ENCODE data around the gene SETD7. TPM values are rescaled to one million over a fixed set of nuclear protein-coding genes. Genes with fewer than 3 reads are reported as not detected.

Gene SETD7
- total RNA-seq, 1 experiment from 2014 or later: 59.4 TPM

GRCh38 chr4:139584013-139584412 is 28.0 kb upstream of the SETD7 start:
- Histone ChIP-seq H3K9me3 (ENCODE audit: low read length) (no peaks in the 10 kb centered on the region), H3K4me2 (ENCODE audit: low read depth, low read length, poor library complexity, severe bottlenecking) (no peak overlapping the region), H3K36me3 (ENCODE audit: insufficient read depth, low read length) (no peaks in the 10 kb centered on the region), H3K79me2 (ENCODE audit: low read length) (no peaks in the 10 kb centered on the region), H3K4me1 (ENCODE audit: low read length) (peaks cover 5% of the 10 kb centered on the region), H3K27ac (ENCODE audit: low read length) (no peak overlapping the region), H3K9ac (ENCODE audit: low read length) (no peak overlapping the region), H3K27me3 (ENCODE audit: low read length) (no peaks in the 10 kb centered on the region), H4K20me1 (ENCODE audit: insufficient read depth, low read depth, low read length) (no peaks in the 10 kb centered on the region), H3K4me3 (ENCODE audit: low read length) (no peak overlapping the region), H3K9me2 (replicated peaks; ENCODE audit: insufficient read depth, low read length) (no peaks in the 10 kb centered on the region), H2AFZ (ENCODE audit: low read length) (no peak overlapping the region)
- DNase-seq: no peak

GRCh38 chr4:139582044-139582443 is 26.0 kb upstream of the SETD7 start:
- Histone ChIP-seq H3K36me3 (ENCODE audit: insufficient read depth, low read length) (no peaks in the 10 kb centered on the region), H3K79me2 (ENCODE audit: low read length) (no peaks in the 10 kb centered on the region), H4K20me1 (ENCODE audit: insufficient read depth, low read depth, low read length) (no peaks in the 10 kb centered on the region), H3K27ac (ENCODE audit: low read length) (no peak overlapping the region), H3K27me3 (ENCODE audit: low read length) (no peaks in the 10 kb centered on the region), H2AFZ (ENCODE audit: low read length) (no peak overlapping the region), H3K9ac (ENCODE audit: low read length) (no peak overlapping the region), H3K9me2 (replicated peaks; ENCODE audit: insufficient read depth, low read length) (no peaks in the 10 kb centered on the region), H3K4me2 (ENCODE audit: low read depth, low read length, poor library complexity, severe bottlenecking) (no peak overlapping the region), H3K4me3 (ENCODE audit: low read length) (no peak overlapping the region), H3K9me3 (ENCODE audit: low read length) (no peaks in the 10 kb centered on the region), H3K4me1 (ENCODE audit: low read length) (no peaks in the 10 kb centered on the region)
- peak; percentile 52 for DNase-seq

- no peaks in the 10 kb centered on the region for H3K27me3 ChIP-seq (ENCODE audit: low read length)
- H3K79me2 ChIP-seq (ENCODE audit: low read length): no peaks in the 10 kb centered on the region
- H3K9me3 ChIP-seq (ENCODE audit: low read length): no peaks in the 10 kb centered on the region
- H4K20me1 ChIP-seq (ENCODE audit: insufficient read depth, low read depth, low read length): no peaks in the 10 kb centered on the region
- H3K4me2 ChIP-seq (ENCODE audit: low read depth, low read length, poor library complexity, severe bottlenecking): no peak overlapping the region
- no peak overlapping the region for H3K27ac ChIP-seq (ENCODE audit: low read length)
- no peak for DNase-seq
- no peak overlapping the region for H2AFZ ChIP-seq (ENCODE audit: low read length)
- no peak overlapping the region for H3K9ac ChIP-seq (ENCODE audit: low read length)
- H3K9me2 ChIP-seq (replicated peaks; ENCODE audit: insufficient read depth, low read length): no peaks in the 10 kb centered on the region
- no peaks in the 10 kb centered on the region for H3K36me3 ChIP-seq (ENCODE audit: insufficient read depth, low read length)
- no peak overlapping the region for H3K4me3 ChIP-seq (ENCODE audit: low read length)
- no peaks in the 10 kb centered on the region for H3K4me1 ChIP-seq (ENCODE audit: low read length)
Observed at GRCh38 chr4:139581096-139581495, 25.1 kb upstream of the SETD7 start.

GRCh38 chr4:139576219-139576618 is 20.2 kb upstream of the SETD7 start:
- no peaks in the 10 kb centered on the region for H3K36me3 ChIP-seq (ENCODE audit: insufficient read depth, low read length)
- no peak overlapping the region for H3K4me2 ChIP-seq (ENCODE audit: low read depth, low read length, poor library complexity, severe bottlenecking)
- no peaks in the 10 kb centered on the region for H3K79me2 ChIP-seq (ENCODE audit: low read length)
- DNase-seq: no peak
- no peak overlapping the region for H3K4me3 ChIP-seq (ENCODE audit: low read length)
- no peak overlapping the region for H2AFZ ChIP-seq (ENCODE audit: low read length)
- H4K20me1 ChIP-seq (ENCODE audit: insufficient read depth, low read depth, low read length): no peaks in the 10 kb centered on the region
- H3K9me3 ChIP-seq (ENCODE audit: low read length): no peaks in the 10 kb centered on the region
- no peaks in the 10 kb centered on the region for H3K9me2 ChIP-seq (replicated peaks; ENCODE audit: insufficient read depth, low read length)
- H3K27ac ChIP-seq (ENCODE audit: low read length): no peak overlapping the region
- no peaks in the 10 kb centered on the region for H3K27me3 ChIP-seq (ENCODE audit: low read length)
- H3K9ac ChIP-seq (ENCODE audit: low read length): no peak overlapping the region
- no peaks in the 10 kb centered on the region for H3K4me1 ChIP-seq (ENCODE audit: low read length)

GRCh38 chr4:139575072-139575471 is 19.1 kb upstream of the SETD7 start:
- Histone ChIP-seq H3K27ac (ENCODE audit: low read length) (no peak overlapping the region), H3K4me1 (ENCODE audit: low read length) (no peaks in the 10 kb centered on the region), H3K4me3 (ENCODE audit: low read length) (no peak overlapping the region), H3K9me3 (ENCODE audit: low read length) (no peaks in the 10 kb centered on the region), H3K4me2 (ENCODE audit: low read depth, low read length, poor library complexity, severe bottlenecking) (no peak overlapping the region), H3K36me3 (ENCODE audit: insufficient read depth, low read length) (no peaks in the 10 kb centered on the region), H3K9ac (ENCODE audit: low read length) (no peak overlapping the region), H3K9me2 (replicated peaks; ENCODE audit: insufficient read depth, low read length) (no peaks in the 10 kb centered on the region), H4K20me1 (ENCODE audit: insufficient read depth, low read depth, low read length) (no peaks in the 10 kb centered on the region), H2AFZ (ENCODE audit: low read length) (no peak overlapping the region), H3K27me3 (ENCODE audit: low read length) (no peaks in the 10 kb centered on the region), H3K79me2 (ENCODE audit: low read length) (no peaks in the 10 kb centered on the region)
- DNase-seq: no peak

GRCh38 chr4:139574641-139575040 is 18.6 kb upstream of the SETD7 start:
- H3K9ac ChIP-seq (ENCODE audit: low read length): no peak overlapping the region

GRCh38 chr4:139568206-139568955 is 12.4 kb upstream of the SETD7 start:
- no peaks in the 10 kb centered on the region for H4K20me1 ChIP-seq (ENCODE audit: insufficient read depth, low read depth, low read length)
- no peaks in the 10 kb centered on the region for H3K9me2 ChIP-seq (replicated peaks; ENCODE audit: insufficient read depth, low read length)
- DNase-seq: no peak
- H3K27ac ChIP-seq (ENCODE audit: low read length): no peak overlapping the region
- no peaks in the 10 kb centered on the region for H3K4me1 ChIP-seq (ENCODE audit: low read length)
- no peaks in the 10 kb centered on the region for H3K36me3 ChIP-seq (ENCODE audit: insufficient read depth, low read length)
- no peak overlapping the region for H3K4me3 ChIP-seq (ENCODE audit: low read length)
- H3K79me2 ChIP-seq (ENCODE audit: low read length): no peaks in the 10 kb centered on the region
- no peak overlapping the region for H3K4me2 ChIP-seq (ENCODE audit: low read depth, low read length, poor library complexity, severe bottlenecking)
- no peaks in the 10 kb centered on the region for H3K27me3 ChIP-seq (ENCODE audit: low read length)
- H2AFZ ChIP-seq (ENCODE audit: low read length): no peak overlapping the region
- no peaks in the 10 kb centered on the region for H3K9me3 ChIP-seq (ENCODE audit: low read length)
- no peak overlapping the region for H3K9ac ChIP-seq (ENCODE audit: low read length)

More at GRCh38 chr4:139574641-139575040, 18.6 kb upstream of the SETD7 start:
- Histone ChIP-seq H3K27me3 (ENCODE audit: low read length) (no peaks in the 10 kb centered on the region), H3K9me2 (replicated peaks; ENCODE audit: insufficient read depth, low read length) (no peaks in the 10 kb centered on the region), H3K79me2 (ENCODE audit: low read length) (no peaks in the 10 kb centered on the region), H3K4me2 (ENCODE audit: low read depth, low read length, poor library complexity, severe bottlenecking) (no peak overlapping the region), H3K9me3 (ENCODE audit: low read length) (no peaks in the 10 kb centered on the region), H3K27ac (ENCODE audit: low read length) (no peak overlapping the region), H2AFZ (ENCODE audit: low read length) (no peak overlapping the region), H4K20me1 (ENCODE audit: insufficient read depth, low read depth, low read length) (no peaks in the 10 kb centered on the region), H3K4me3 (ENCODE audit: low read length) (no peak overlapping the region), H3K36me3 (ENCODE audit: insufficient read depth, low read length) (no peaks in the 10 kb centered on the region), H3K4me1 (ENCODE audit: low read length) (no peaks in the 10 kb centered on the region)
- no peak for DNase-seq

GRCh38 chr4:139567159-139567870 is 11.3 kb upstream of the SETD7 start:
- Histone ChIP-seq H2AFZ (ENCODE audit: low read length) (peak overlapping the region; percentile 5; the same call in 1 of the 2 replicates), H3K27ac (ENCODE audit: low read length) (no peak overlapping the region), H3K4me3 (ENCODE audit: low read length) (no peak overlapping the region), H3K9me3 (ENCODE audit: low read length) (no peaks in the 10 kb centered on the region), H3K27me3 (ENCODE audit: low read length) (no peaks in the 10 kb centered on the region), H3K79me2 (ENCODE audit: low read length) (no peaks in the 10 kb centered on the region), H3K36me3 (ENCODE audit: insufficient read depth, low read length) (no peaks in the 10 kb centered on the region), H4K20me1 (ENCODE audit: insufficient read depth, low read depth, low read length) (no peaks in the 10 kb centered on the region), H3K9ac (ENCODE audit: low read length) (no peak overlapping the region), H3K9me2 (replicated peaks; ENCODE audit: insufficient read depth, low read length) (no peaks in the 10 kb centered on the region), H3K4me1 (ENCODE audit: low read length) (no peaks in the 10 kb centered on the region), H3K4me2 (ENCODE audit: low read depth, low read length, poor library complexity, severe bottlenecking) (no peak overlapping the region)
- DNase-seq: no peak

Data from Karpas-422 (cell line).